Stimulated activated CD8-positive, alpha-beta memory T cell treated with anti-CD3 and anti-CD28 coated beads, Interleukin-15, amount 100 ng/mL, for 4 hours (primary cell): ENCODE results near the gene MARCHF10.
"Not testable (repeated sequence)": the region's sequence is repeated elsewhere in the genome, so short reads cannot be mapped to it uniquely, and the experiment has no call there.

Experiments used
- DNase-seq, 2 donors: peaks; one replicate each; pipeline ENCODE4 v3.0.0-alpha.2; 2020; ENCODE audit warnings: low read depth in 2 of 2

The MARCHF10 gene

DNA sequence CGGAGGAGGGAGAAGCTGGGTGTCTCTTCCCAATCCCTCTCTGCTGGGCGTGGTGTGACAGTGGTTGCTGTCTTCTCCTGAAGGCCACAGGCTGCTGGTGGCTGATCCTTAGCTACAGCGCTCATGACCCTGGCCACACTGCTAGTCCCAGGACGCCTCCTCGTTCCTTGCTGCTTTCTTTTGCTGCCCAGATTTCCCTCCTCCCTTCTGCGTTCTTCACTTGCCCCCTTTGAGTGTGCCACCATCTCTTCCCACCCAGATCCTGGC, 90.6 kb downstream of the MARCHF10 start:
- DNase-seq: no peak

DNA sequence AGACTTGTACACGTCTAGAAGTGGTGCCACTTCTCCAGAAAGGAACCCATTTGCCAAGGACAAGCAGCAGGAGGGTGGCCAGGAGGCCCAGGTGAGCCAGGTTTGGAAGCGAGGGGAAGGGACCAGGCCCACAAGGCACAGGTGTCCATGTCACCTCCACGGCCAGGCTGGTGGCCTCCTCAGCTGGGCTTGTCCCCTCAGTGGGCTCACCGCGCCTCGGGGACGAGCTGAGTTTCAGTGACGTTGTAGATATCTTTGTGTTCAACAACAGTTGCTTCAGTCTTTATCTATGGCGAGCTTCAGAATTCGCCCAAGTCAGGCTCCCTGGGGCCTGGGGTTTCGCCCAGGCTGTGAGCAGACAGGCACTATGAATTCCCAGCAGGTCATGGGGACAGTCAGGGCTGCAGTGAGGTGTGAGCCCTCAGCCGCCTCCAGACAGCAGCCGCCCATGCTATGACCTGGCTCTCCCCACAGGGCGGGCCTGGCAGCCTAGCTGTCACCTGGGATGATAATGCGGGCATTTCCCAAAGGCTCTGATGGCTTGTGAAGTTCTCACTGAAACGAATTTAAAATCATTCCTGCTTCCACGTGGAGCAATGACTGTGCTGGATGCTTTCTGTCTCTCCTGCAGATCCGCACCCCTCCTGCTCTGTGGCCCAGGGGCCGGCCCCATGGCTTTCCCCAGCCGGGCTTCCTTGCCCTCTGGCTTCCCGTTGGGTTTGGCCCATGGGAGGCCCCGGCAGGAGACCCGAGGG, 91.1 kb downstream of the MARCHF10 start:
- no peak for DNase-seq

DNA sequence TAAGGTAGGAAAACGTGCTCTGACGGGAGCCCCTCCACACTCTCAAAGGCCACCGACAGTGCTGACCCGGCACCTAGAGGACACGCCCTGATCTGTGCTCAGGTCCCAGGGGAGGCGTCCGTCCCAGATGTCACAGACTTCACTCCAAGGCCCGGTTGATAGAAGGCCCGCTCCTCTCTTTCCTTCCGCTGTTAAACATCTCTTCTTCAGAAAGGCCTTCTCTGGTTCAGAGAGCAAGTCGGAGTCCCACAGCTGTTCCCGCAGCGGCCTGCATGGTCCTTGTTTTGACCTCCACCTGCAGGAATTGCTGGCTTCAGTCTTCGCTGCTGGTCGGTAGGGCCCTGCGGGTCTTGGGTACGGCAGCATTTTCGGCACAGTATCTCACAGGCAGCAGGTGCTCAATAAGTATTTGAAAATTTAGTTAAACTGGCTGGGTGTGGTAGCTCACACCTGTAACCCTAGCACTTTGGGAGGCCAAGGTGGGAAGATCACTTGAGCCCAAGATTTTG, 92.2 kb downstream of the MARCHF10 start:
- DNase-seq: no peak

DNA sequence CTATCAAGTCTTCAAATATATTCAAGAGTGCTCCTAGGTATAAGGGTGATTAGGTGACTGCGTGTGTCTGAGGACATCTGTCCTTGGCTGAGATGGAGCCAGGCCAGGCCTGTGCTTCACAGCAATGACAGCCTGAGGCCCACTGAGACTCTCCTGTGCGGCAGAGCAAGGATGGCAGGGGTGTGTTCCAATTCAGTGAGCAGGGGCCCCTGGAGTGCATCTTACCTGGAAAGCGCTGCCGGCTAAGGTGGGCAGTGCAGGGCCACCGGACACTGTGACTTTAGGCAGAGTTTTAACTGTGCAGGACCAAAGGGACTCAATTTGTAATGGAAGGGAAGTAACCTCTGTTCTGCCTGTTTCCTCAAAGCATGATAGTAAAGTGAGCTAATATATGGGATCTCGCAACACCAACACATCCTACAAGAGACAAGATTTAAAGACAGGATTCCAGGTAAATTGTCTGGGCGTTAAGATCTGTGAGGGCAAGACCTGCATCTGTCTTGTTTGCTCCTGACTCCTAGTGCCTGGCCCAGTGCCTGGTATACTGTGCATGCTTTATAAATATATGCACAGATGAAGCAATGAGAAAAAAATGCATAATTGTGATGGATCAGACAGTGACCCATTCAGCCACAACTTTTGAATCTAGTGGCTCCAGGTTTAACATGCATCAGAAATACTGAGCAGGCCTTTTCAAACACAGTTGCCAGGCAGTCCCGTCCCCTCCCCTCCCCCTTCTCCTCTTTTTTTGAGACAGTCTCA, 93.9 kb downstream of the MARCHF10 start:
- DNase-seq: no peak

DNA sequence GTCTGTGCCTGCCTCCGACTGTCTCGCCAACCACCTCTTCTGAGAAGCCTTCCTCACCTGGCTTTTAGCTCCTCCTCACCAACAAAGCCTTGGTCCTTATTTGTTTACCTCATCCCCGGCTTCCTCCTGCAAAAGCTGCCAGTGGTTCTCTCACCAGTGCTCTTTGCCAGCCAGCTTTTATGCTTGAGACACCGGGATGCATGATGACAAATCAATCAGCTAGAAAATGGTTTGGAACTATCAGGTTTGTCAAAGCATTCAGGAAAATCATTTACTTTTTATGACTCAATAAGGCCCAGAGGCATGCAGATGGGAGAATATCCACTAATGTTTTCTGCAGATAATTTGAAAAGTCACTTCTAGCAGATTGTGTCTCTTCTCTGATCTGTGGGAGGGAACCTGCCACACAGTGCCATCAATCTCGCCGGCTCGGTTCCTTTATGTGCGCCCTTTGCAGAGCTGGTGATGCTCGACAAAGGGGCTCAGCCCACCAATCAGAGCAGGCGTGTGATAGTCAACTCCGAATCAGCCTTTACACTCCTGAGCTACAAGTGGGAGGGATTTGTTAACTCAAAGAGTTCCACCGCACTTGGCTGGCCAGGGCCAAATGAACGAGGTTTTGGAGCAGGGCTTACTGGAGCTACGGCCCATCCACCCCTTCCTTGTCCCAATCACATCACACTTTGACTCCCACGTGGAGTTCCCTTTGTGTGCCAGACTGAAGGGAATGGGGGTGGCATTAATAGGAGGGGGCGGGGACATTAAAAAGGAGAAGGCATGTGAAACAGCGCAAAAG, 94.8 kb downstream of the MARCHF10 start:
- DNase-seq: no peak

DNA sequence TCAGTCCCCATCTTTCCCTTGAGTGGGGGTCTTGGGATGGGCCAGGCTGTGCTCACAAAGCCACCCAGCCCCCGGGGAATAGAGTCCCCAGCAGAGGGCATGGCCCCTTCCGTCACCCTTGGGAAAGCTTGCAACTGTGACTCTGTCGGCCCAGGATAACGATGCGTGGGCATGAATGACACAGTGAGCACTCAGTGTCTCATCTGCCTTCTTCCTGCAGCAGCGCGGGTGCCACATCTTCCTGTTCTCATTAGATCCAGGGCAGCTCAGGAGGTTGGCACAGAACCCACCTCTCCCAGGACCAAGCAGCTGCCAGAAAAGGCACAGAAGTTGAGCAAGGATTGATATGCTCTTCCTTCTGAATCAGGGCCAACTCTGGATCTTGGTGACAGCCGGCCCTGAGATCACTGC, 95.9 kb downstream of the MARCHF10 start:
- no peak for DNase-seq

DNA sequence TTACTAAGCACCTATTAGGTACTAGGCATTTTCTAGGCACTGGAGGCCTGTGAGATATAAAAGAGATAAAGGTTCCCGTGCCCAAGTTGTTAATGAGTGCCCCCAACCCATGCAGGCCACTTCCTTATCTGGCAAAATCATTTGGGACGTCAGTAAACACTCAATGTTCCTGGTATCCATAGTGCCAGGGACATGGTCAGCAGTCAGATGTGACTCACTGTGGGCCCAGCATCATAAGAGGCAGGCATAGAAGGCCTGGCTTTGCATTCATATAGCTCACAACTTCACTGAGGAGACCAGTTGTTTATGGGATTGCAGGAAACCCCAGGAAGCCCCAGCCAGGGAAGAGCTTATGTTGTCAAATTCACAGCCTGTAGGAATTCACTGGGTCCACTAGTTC, 99.5 kb downstream of the MARCHF10 start:
- DNase-seq: no peak

DNA sequence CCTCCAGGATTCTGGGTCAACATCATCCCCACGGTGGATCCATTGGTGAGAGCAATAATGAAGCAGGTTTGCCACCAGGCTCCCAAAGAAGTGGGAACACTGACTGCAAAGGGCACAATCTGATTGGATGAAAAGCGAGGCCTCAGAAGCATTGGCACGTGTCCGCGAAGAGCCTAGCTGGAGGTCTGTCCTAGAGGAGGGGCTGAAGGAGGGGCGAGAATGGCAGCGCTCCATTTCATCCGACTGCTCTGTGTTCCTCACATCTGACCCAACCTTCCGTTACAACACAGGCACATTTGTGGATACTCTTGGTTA, 100.7 kb downstream of the MARCHF10 start:
- no peak for DNase-seq

DNA sequence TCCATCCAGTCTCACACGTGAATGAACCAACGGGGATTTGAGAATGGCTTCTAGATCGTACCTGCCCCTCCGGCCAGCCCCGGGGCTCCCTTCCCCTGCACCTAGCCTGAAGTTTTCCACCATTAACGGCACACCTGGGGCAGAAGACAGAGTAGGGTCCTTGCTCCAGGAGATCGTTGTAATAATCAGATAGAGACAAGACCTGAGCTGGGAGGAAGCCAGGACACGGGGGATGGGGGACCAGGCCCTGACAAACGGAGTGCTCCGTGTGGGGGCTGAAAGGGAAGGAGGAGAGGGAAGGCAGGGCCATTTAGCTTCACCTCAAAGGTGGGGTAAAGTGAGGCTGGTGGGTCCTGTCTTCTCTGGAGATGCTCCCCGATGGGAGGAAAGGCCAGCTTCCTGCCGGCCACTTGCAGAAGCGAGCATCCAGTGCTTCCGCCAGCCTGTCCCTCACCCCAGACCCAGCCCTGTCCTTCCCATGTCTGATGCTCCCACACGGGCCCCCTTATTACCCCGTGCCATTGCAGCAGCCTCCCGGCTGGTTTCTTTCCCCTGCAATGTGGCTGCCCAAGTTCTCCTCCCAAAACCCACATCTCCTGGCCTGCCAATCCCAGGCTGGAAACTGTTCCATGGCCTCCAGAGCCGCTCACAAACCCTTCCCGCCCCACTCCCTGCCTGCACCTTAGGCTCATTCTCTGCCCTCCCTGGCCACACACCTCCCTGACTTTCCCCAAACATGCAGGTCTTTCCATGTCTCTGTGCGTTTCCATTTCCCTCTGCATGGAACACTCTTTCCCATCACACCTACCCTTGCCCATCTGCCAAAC, 101.3 kb downstream of the MARCHF10 start:
- no peak for DNase-seq

DNA sequence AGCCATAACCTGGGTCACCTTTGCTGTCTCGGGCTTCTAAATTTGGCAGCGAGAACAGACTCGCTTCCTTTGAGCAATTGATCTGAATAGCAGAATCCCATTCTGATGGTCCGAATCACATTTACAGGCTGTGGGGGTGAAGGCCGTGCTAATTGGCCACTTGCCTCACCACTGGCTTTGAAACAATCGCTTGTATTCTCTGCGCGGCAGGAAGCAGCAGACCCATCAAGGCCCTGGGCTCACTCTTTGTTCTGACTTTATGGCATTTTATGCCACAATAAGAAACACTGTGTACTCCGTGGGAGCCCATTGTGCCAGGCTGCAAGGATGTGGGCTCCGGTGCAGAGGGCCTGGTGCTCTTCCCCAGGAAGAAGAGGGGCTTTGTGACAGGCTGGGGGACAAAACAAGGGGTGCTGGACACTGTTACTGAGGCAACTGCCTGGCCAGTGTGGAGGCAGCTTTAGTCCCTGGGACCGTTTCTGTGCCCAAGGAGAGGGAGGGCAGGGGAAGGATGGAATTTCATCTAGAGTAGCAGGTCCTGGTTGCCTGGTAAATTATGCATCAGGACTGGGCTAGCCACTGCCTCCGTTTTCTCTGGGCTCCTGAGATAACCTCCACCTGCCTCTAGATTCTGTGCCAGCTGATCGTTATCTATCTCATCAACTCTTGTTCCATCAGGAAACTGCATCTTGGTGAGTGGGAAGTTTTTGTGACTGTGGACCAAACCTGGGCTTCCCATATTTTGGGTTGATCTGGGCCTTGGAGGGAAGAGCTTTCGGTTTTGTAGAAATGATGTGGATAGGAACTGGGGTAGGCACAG, 102.1 kb downstream of the MARCHF10 start:
- no peak for DNase-seq

DNA sequence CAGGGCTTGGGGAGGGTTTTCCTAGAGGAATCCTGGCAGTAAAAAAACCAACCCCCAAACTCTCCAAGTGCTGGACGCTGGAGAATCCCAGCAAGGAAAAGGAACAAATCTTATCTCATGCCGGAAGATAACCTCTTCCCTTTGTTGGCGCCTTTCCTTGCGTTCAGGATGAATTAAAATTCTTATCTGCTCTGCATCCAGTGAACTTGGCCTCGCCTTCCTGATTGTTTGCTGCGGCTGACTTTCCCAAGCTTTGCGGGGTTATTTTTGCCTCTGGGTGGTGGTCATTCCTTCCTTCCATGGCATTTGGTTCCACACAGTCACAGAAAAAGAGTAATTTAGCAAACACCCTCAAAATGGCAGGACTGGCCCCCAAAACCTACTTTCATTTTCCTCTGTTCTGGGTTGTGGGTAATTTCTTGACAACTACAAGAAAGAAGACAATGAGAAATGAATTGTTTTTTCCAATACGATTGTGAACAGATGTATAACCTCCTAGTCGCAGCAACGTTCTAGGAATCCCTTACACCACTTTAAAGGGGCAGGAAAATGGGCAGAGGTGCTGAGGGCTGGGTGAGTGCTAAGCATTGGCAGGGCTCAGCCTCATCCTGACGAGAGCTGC, 102.8 kb downstream of the MARCHF10 start:
- no peak for DNase-seq

DNA sequence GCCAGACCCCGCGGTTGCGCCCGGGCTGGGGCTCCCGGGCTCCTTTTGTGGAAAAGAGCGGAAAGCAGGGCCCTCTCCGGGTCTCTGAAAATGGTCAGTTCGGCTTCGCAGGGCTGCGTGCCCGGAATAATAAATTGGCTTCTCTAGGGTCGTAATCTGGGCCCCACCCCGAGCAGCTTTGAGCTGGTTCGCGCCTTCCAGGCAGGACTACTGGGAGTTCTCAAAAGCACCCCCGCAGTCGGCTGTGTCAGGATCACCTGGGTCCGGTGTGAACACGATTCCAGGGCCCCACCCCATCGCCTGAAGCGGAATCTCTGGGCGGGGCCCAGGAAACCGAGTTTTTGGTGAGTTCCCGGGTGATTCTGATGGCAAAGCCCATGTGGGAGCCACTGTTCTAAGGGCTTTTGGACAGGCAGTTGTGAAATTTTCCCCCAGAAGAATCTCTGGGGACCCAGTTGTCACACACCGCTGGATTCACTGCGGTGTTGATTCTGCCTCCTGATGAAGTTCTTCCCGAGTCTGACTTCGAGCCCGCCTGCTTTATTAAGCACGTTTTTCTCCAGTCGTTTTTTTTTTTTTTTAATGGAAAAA, 103.6 kb downstream of the MARCHF10 start:
- DNase-seq: no peak

DNA sequence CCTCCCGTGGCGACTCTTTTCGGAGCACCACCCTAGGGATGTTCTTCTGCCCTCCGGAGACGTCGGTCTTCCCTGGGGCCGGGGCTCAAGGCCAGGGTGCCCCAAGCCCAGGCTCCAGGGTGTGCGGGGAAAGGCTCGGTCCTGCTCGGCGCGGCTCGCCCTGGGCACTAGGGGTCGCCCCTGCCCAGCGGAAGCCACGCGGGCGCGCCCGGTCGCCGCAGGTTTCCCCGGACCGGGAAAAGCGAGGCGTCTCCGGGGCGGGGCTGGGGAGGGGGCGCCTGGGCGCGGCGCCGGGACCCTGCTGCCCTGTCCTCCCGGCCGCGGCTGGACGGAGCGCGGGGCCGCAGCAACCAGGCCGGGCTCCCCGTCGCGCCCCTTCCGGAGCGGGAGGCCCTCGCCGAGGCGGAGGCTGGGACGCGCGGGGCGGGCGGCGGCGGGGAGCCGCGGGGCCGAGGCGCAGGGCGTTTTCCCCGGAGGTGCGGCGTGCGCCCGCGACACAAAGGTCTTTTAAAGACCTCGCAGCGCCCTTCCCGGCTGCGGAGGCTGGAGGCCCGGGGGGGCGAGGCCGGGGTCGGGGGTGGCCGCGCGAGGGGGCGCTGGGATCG, 104.2 kb downstream of the MARCHF10 start:
- peak; percentile 30 to 51 for DNase-seq

DNA sequence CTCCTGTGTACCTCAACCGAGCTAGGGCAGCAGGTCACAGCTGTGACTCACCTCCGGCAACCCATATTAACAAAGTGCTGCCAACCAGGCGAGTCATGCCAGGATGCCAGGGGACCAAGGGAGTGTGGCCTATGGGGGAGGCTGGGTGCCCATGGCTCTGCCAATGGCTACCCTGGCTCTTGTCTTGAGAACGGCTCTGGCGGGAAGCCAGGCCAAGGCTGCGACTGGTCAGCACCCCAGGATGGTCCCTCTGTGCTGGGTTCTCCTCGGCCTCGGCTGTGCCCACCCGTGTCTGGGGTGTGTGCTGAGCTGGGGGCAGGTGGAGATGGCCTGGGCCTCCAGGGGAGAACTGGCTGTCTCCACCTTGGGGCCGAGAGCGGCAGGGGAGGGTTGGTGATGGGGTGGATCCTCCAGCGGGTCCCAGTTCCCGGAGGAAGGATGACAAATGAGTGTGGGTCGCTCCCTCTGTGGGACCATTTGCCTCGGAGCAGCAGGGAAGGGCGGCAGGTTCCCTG, 104.8 kb downstream of the MARCHF10 start:
- no peak for DNase-seq

DNA sequence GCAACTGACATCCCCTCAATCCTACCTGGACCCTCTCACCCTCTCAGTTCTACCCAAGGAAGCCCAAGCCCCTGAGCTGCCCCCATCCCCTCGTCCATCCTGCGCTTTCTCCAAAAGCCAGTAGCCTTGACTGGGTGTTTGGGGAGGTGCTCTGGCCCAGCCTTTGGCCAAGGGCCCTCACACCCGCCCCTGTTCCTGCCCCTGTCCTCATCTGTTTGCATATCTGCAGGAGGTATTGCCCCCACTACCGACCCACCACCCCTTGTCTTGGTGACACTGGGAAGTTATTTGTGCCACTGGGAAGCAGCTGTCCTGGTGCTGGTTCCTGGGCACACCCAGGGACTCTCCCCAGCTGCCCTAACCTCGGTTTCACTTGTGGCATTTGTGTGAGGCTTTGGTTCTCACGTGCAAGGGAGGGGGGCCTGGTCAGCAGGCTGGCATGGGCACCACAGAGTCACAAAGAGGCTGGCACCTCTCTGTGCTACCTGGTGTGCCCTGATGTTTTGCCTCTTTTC, 105.3 kb downstream of the MARCHF10 start:
- no peak for DNase-seq

DNA sequence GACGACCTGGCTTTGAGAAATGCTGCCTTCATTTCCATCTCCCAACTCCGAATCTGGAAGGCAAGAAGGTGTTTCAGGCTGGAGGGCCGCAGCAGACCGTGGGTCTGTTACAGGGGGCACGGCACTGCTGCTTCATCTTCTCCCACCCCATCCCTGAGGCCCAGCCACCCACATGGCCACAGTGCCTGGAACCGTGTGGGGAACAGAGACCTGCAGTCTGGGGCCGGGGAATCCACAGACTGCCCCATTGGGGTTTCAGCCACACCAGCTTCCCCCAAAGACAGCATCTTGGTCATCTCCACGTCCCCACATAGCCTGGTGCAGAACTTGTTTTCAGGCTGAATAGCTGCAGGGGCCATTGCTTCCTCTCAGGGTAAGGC, 106.4 kb downstream of the MARCHF10 start:
- DNase-seq: no peak

DNA sequence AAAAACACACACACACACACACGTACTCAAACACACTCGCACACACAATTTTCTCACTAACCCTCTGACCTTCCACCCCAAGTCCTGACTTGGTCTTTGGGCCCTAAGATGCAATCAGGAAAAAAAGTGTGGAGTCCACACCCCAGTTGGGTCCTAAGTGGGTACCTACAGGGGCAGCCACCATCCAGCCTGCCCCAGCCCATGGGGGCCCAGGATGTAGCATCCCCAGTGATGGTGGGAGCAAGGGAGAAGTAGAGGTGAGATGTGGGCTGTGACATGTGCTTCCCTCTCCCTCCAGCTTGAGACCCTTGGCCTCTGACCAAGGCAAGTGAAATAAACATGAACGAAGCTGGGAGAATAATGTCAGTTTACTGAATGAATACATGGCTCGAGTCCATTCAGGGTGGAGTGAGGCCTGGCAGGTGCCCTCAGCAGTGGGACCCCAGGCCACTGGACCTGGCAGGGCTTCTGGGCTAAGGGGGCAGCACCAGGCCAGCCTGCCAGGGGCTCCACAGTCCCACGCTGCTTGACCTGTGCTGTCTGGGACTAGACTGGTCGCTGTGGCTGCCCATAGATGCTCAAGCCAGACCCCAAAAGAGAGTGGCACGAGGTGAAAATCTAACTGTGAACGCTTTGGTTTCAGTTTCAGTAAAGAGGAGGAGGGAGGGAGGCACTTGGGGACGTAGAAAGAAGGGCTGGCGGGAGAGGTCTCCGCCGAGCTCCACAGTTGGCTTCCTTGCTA, 107.0 kb downstream of the MARCHF10 start:
- no peak for DNase-seq

DNA sequence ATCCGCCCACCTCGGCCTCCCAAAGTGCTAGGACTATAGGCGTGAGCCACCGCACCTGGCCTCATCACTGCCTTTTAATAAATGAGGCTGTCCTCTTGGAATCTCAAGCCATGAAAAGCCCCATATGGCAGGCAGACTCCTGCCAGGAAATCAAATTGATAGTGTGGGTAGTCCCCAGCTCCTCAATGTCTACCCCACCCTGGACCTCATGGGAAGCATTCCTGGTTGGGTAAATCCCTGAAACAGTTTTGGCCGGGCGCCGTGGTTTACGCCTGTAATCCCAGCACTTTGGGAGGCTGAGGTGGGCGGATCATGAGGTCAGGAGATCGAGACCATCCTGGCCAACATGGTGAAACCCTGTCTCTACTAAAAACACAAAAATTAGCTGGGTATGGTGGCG, 109.7 kb downstream of the MARCHF10 start:
- not testable (repeated sequence) for DNase-seq
